Body of pancreas (tissue), 4 donors: Measurements from ENCODE around the gene ZNF555.
"Not testable (repeated sequence)": the region's sequence is repeated elsewhere in the genome, so short reads cannot be mapped to it uniquely, and the experiment has no call there.

Experiments
- CTCF ChIP-seq, 7 experiments: fragments of 450-650 bp in 4 of 7; fragments of 200-600 bp in 3 of 7; sonication (generic) in 3 of 7; IDR thresholded peaks; one replicate each; pipeline ENCODE4 v1.5.1; 2016 to 2019; ENCODE audit warnings: antibody characterized with exemption in 7 of 7
- POLR2A ChIP-seq, 3 donors: fragments of 450-650 bp; IDR thresholded peaks; one replicate each; pipeline ENCODE4 v1.6.1; 2016; ENCODE audit warnings: antibody characterized with exemption in 3 of 3, mild to moderate bottlenecking in 2 of 3

GRCh38 chr19:2872175-2872574 is 30.9 kb downstream of the ZNF555 start:
- TF ChIP-seq POLR2A (IDR thresholded peaks at IDR 0.05) = not testable (repeated sequence)
- TF ChIP-seq CTCF (IDR thresholded peaks at IDR 0.05) = peak in 5 of 7 experiments; percentile 16 to 56 (median 25)
